ENCODE measurements around the gene FAM107B. TPM values are rescaled to one million over a fixed set of nuclear protein-coding genes. Genes with fewer than 3 reads are reported as not detected.

Gene FAM107B
- total and polyA plus RNA-seq, 2 donors (not counting 3 experiments of a cell fraction or from before 2014, with no cell fraction given) = 39.2 to 176 TPM

DNA sequence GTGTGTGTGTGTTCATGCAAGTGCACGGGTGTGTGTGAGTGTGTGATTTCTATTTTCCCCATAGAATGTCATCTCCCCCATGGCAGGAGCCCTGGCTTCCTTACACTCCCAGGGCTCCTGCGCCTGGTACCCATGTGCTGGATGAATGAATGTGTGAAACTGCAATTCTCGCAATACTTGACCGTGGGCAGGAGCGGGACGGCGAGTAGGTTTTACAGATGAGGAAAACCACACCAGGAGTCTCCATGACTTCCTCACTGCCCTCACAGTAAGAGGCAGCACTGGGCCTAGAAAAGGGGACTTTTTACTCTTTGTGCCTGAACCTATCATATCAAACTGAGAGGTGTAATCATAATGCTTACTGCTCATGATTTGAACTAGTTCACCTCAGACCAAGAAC lies 276.4 kb downstream of the FAM107B start:
- Histone ChIP-seq H3K27me3 (ENCODE audit: control insufficient read depth in 2 of 2, insufficient read depth in 2 of 2, low read length in 2 of 2) (no peaks in the 10 kb centered on the region), H4K20me1 (replicated peaks; ENCODE audit: control insufficient read depth, extremely low read depth, insufficient read depth, low read length) (no peaks in the 10 kb centered on the region), H3K4me3 (replicated peaks in 1 of 3; ENCODE audit: insufficient read depth in 1 of 3, low read depth in 1 of 3, low read length in 3 of 3) (no peak overlapping the region), H3K9me3 (replicated peaks; ENCODE audit: control insufficient read depth, insufficient read depth, low read length) (no peaks in the 10 kb centered on the region), H3K4me2 (ENCODE audit: insufficient read depth, low read length) (no peak overlapping the region), H3K4me1 (ENCODE audit: control insufficient read depth, extremely low read depth, insufficient read depth, low read length) (no peaks in the 10 kb centered on the region), H3K36me3 (ENCODE audit: control insufficient read depth in 2 of 2, extremely low read depth in 1 of 2, insufficient read depth in 2 of 2, low read length in 2 of 2) (no peaks in the 10 kb centered on the region), H3K9ac (replicated peaks; ENCODE audit: extremely low read depth, insufficient read depth, low read length) (no peak overlapping the region), H2AFZ (ENCODE audit: low read depth, low read length) (no peak overlapping the region), H3K9me1 (replicated peaks; ENCODE audit: control insufficient read depth, extremely low read depth, insufficient read depth, low read length) (no peaks in the 10 kb centered on the region), H3K27ac (ENCODE audit: insufficient read depth, low read depth, low read length) (no peak overlapping the region), H3K79me2 (ENCODE audit: control insufficient read depth, insufficient read depth, low read length) (no peaks in the 10 kb centered on the region)
- dilution Hi-C loops (cut with MboI; ENCODE audit: extremely low pct_ligation_motif_present, low sequenced_read_pairs) = no loop called here
- FAIRE-seq (no peak), DNase-seq (ENCODE audit: low read depth, low spot score) (no peak)
- no peak for TF ChIP-seq MYC (IDR thresholded peaks at IDR 0.05; ENCODE audit: low read depth, low read length)
- TF ChIP-seq, protein P1, sequence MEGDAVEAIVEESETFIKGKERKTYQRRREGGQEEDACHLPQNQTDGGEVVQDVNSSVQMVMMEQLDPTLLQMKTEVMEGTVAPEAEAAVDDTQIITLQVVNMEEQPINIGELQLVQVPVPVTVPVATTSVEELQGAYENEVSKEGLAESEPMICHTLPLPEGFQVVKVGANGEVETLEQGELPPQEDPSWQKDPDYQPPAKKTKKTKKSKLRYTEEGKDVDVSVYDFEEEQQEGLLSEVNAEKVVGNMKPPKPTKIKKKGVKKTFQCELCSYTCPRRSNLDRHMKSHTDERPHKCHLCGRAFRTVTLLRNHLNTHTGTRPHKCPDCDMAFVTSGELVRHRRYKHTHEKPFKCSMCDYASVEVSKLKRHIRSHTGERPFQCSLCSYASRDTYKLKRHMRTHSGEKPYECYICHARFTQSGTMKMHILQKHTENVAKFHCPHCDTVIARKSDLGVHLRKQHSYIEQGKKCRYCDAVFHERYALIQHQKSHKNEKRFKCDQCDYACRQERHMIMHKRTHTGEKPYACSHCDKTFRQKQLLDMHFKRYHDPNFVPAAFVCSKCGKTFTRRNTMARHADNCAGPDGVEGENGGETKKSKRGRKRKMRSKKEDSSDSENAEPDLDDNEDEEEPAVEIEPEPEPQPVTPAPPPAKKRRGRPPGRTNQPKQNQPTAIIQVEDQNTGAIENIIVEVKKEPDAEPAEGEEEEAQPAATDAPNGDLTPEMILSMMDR (IDR thresholded peaks at IDR 0.05; ENCODE audit: extremely low read depth in 1 of 2, insufficient read depth in 1 of 2, low read depth in 1 of 2, low read length in 2 of 2) = no peak
- TF ChIP-seq POLR2A (IDR thresholded peaks at IDR 0.05; ENCODE audit: low read depth, low read length) = no peak
- TF ChIP-seq JUN (IDR thresholded peaks at IDR 0.05; ENCODE audit: borderline replicate concordance, insufficient read depth, insufficient read length, low read depth) = no peak
- TF ChIP-seq, protein P2, sequence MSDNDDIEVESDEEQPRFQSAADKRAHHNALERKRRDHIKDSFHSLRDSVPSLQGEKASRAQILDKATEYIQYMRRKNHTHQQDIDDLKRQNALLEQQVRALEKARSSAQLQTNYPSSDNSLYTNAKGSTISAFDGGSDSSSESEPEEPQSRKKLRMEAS (IDR thresholded peaks at IDR 0.05; ENCODE audit: insufficient read depth, insufficient read length) = no peak
- TF ChIP-seq POLR2AphosphoS5 (IDR thresholded peaks at IDR 0.05; ENCODE audit: insufficient read depth, low read depth, low read length) = no peak
- TF ChIP-seq EZH2 (IDR thresholded peaks at IDR 0.05; ENCODE audit: borderline replicate concordance, low read depth, low read length, severe bottlenecking) = no peak
- TF ChIP-seq FOS (IDR thresholded peaks at IDR 0.05; ENCODE audit: borderline replicate concordance, insufficient read depth, low read length) = no peak
- TF ChIP-seq GATA2 (IDR thresholded peaks at IDR 0.05; ENCODE audit: insufficient read depth, insufficient read length, low read depth, low read length) = no peak
- CTCF ChIA-PET = interaction anchor here (1.0 to 3.9 kb wide), 8 partner anchors 10 to 361 kb away, joined by 3 to 32 read pairs (median 5); partner anchors contain the start of genes CDNF, HSPA14 and MSANTD7
- intact Hi-C loops (cut with micrococcal nuclease) = loop anchor here (5.0 to 10.0 kb wide), 3 partner anchors 49 to 586 kb away; partner anchors contain the start of gene ACBD7
- no TSS peak for BruUV-seq (replicated peaks)
- POLR2A ChIA-PET = interaction anchor here (1.4 kb wide), 1 partner anchor 340 kb away, joined by 3 read pairs; the partner anchor contains the start of genes CDNF, HSPA14 and MSANTD7

All from endothelial cell of umbilical vein (primary cell).